Gastroesophageal sphincter (tissue), 3 donors: Measurements from ENCODE around the gene OMA1.

Experiments
- EP300 ChIP-seq: sonication (generic); formaldehyde crosslinking; IDR thresholded peaks from one replicate; pipeline ENCODE4 v1.6.1; 2017; ENCODE audit warnings: antibody characterized with exemption, mild to moderate bottlenecking
- POLR2A ChIP-seq, 2 donors: fragments of 450-650 bp; IDR thresholded peaks; one replicate each; pipeline ENCODE4 v1.6.1; 2017; ENCODE audit warnings: antibody characterized with exemption in 2 of 2, mild to moderate bottlenecking in 2 of 2, moderate library complexity in 1 of 2
- POLR2AphosphoS5 ChIP-seq: sonication (generic); formaldehyde crosslinking; IDR thresholded peaks from one replicate; pipeline ENCODE4 v1.6.1; 2017; ENCODE audit warnings: antibody characterized with exemption
- TF ChIP-seq, protein P1 (sequence below), 4 experiments: fragments of 200-600 bp in 2 of 4; fragments of 450-650 bp in 2 of 4; sonication (generic) in 1 of 4; IDR thresholded peaks; one replicate each; pipeline ENCODE4 v1.5.1; 2017 to 2019; ENCODE audit warnings: antibody characterized with exemption in 4 of 4, mild to moderate bottlenecking in 2 of 4, moderate library complexity in 2 of 4

DNA sequence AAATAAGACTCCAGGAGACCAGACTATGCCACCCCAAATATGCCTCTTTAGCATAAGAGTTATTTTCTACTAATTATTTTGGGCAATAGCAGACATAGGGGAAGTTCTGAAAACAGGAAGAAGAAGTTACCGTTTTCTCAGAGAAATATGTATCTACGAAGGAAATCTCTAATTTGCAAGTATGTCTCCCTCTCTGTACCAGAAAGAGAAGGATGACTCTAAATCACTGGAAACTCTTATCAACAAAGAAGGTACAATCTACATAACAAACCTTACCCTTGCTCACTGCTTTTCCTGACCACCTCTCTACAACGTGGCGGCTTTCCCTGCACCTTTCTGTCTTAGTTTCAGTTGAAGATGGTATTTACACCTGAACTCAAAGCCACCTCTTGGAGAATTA is 49.0 kb downstream of the OMA1 start:
- TF ChIP-seq, protein P1, sequence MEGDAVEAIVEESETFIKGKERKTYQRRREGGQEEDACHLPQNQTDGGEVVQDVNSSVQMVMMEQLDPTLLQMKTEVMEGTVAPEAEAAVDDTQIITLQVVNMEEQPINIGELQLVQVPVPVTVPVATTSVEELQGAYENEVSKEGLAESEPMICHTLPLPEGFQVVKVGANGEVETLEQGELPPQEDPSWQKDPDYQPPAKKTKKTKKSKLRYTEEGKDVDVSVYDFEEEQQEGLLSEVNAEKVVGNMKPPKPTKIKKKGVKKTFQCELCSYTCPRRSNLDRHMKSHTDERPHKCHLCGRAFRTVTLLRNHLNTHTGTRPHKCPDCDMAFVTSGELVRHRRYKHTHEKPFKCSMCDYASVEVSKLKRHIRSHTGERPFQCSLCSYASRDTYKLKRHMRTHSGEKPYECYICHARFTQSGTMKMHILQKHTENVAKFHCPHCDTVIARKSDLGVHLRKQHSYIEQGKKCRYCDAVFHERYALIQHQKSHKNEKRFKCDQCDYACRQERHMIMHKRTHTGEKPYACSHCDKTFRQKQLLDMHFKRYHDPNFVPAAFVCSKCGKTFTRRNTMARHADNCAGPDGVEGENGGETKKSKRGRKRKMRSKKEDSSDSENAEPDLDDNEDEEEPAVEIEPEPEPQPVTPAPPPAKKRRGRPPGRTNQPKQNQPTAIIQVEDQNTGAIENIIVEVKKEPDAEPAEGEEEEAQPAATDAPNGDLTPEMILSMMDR (IDR thresholded peaks at IDR 0.05): no peak
- no peak for TF ChIP-seq POLR2AphosphoS5
- TF ChIP-seq POLR2A (IDR thresholded peaks at IDR 0.05): no peak
- no peak for TF ChIP-seq EP300
